Adrenal gland (tissue), 12 donors: ENCODE data around the gene DLL3. TPM values are rescaled to one million over a fixed set of nuclear protein-coding genes. Genes with fewer than 3 reads are reported as not detected.

Experiments used
- DNase-seq, 7 donors: peaks; one replicate each; pipeline ENCODE4 v3.0.0-alpha.2; 2019 to 2020
- H3K27ac ChIP-seq, 5 donors: fragments of 200-600 bp; sonication (generic) in 4 of 5; 1 replicate in 3 of 5; 2 replicates in 2 of 5; pipeline versions ENCODE4 v1.5.1 to v1.8.0; 2016 to 2020; ENCODE audit warnings: mild to moderate bottlenecking in 1 of 5
- H3K27me3 ChIP-seq: fragments of 200-600 bp; 2 replicates; pipeline ENCODE4 v1.8.0; 2021
- H3K36me3 ChIP-seq, 2 donors: fragments of 200-600 bp; replicated peaks in 1 of 2; 1 replicate in 1 of 2; 2 replicates in 1 of 2; pipeline versions ENCODE4 v1.5.1 to v1.8.0; 2018 to 2022
- H3K4me1 ChIP-seq, 2 donors: fragments of 200-600 bp; replicated peaks in 1 of 2; 1 replicate in 1 of 2; 2 replicates in 1 of 2; pipeline versions ENCODE4 v1.5.1 to v1.8.0; 2018 to 2021
- H3K4me3 ChIP-seq, 4 donors: fragments of 200-600 bp; sonication (generic) in 3 of 4; one replicate each; pipeline ENCODE4 v1.5.1; 2016 to 2018
- H3K9me3 ChIP-seq, 3 donors: fragments of 200-600 bp; sonication (generic) in 1 of 3; replicated peaks in 1 of 3; 1 replicate in 2 of 3; 2 replicates in 1 of 3; pipeline versions ENCODE4 v1.5.1 to v1.8.0; 2016 to 2021
- CTCF ChIP-seq, 6 experiments: fragments of 450-650 bp in 4 of 6; fragments of 200-600 bp in 2 of 6; sonication (generic) in 1 of 6; IDR thresholded peaks; 1 replicate in 5 of 6; 2 replicates in 1 of 6; pipeline versions ENCODE4 v1.5.1 to v1.8.0; 2016 to 2021; ENCODE audit warnings: antibody characterized with exemption in 6 of 6, mild to moderate bottlenecking in 2 of 6, moderate library complexity in 1 of 6
- POLR2A ChIP-seq, 2 donors: fragments of 450-650 bp; IDR thresholded peaks; one replicate each; pipeline ENCODE4 v1.6.1; 2017; ENCODE audit warnings: antibody characterized with exemption in 2 of 2, mild to moderate bottlenecking in 2 of 2, moderate library complexity in 1 of 2
- WGBS, 4 donors: extraction: QIAGEN DNeasy Blood & Tissue Kit in 2 of 4; methylation state at CpG; one replicate each; pipeline versions ENCODE4 v1.1.5 to v1.1.7; 2013 to 2017; 5-methylcytosine and 5-hydroxymethylcytosine counted together
- intact Hi-C, 2 donors: fragments of 100-400 bp; cut with DNase I; formaldehyde crosslinking; loops; one replicate each; pipeline versions ENCODE4 v1.14.1 to v1.15.0; 2022 to 2023
- polyA plus RNA-seq, 3 donors: library from polyadenylated mRNA; stranded (reverse); fragments of 200-250 nt in 2 of 3; fragments of 350-450 nt in 1 of 3; fragmentation: Illumina TruSeq in 1 of 3; extraction: RNeasy Lipid Tissue Mini Kit (QIAGEN cat#74804) in 1 of 3; gene quantifications; one replicate each; pipeline ENCODE4 v1.2.3, GENCODE V29; 2013 to 2014
- total RNA-seq, 9 donors: library from RNA; depleted of rRNA in 4 of 9; stranded (reverse); fragments of >200 nt in 4 of 9; fragments of 120-200 nt in 1 of 9; fragmentation: NEBNext Ultra II Directional in 1 of 9; extraction: Animal tissue kit (Norgen Biotek cat#: 25700) in 1 of 9; gene quantifications; one replicate each; pipeline versions ENCODE4 v1.1.0 to v1.2.4, GENCODE V29; 2013 to 2023
- donor health status: healthy with polysubstance abuse.
- donor health status: Bipolar disorder and iron deficiency.
- donor health status: DM: yes; HTN: yes; CAD: no.
- donor health status: DM: no; HTN: no; CAD: no.
- donor health status: DM: no; HTN: no; CAD: no.
- donor health status: DM: yes; HTN: yes; CAD: no.

DLL3 gene
- total and polyA plus RNA-seq, 12 donors, result 0.10 to 0.17 TPM; not detected in 10

- Histone ChIP-seq H3K36me3 (no peaks in the 10 kb centered on the region), H3K4me3 (peak overlapping the region in 1 of 4 donors; percentile 78), H3K4me1 (peaks cover 10 to 24% of the 10 kb centered on the region in 2 donors), H3K27me3 (no peaks in the 10 kb centered on the region), H3K9me3 (no peaks in the 10 kb centered on the region), H3K27ac (peak overlapping the region in 2 of 5 donors; percentile 96 to 100)
- DNase-seq, result no peak
- TF ChIP-seq POLR2A (IDR thresholded peaks at IDR 0.05), result no peak
- peak in 1 of 6 experiments; percentile 11 for TF ChIP-seq CTCF (IDR thresholded peaks at IDR 0.05)
- intact Hi-C loops, result no loop called here
- WGBS, 4 donors, result 4 to 6% (median 5%) methylated on average over 10 of the region's 10 CpGs
Measured at GRCh38 chr19:39540333-39540673, 41.6 kb downstream of the DLL3 start.

GRCh38 chr19:39542206-39542605, 43.5 kb downstream of the DLL3 start:
- TF ChIP-seq CTCF (IDR thresholded peaks at IDR 0.05) (no peak), POLR2A (IDR thresholded peaks at IDR 0.05) (no peak)
- 52 to 69% (median 60%) methylated on average over 2 of the region's 2 CpGs for WGBS, 4 donors
- intact Hi-C loops, result no loop called here
- H3K4me1 ChIP-seq, result peaks cover 10 to 23% of the 10 kb centered on the region in 2 donors
- no peak overlapping the region for H3K27ac ChIP-seq
- H3K27me3 ChIP-seq, result no peaks in the 10 kb centered on the region
- H3K9me3 ChIP-seq, result no peaks in the 10 kb centered on the region
- DNase-seq, result no peak
- no peaks in the 10 kb centered on the region for H3K36me3 ChIP-seq
- no peak overlapping the region for H3K4me3 ChIP-seq

- Histone ChIP-seq H3K4me1 (peaks cover 6 to 11% of the 10 kb centered on the region in 2 donors), H3K27me3 (no peaks in the 10 kb centered on the region), H3K9me3 (no peaks in the 10 kb centered on the region), H3K4me3 (no peak overlapping the region), H3K27ac (no peak overlapping the region), H3K36me3 (no peaks in the 10 kb centered on the region)
- intact Hi-C loops, result no loop called here
- DNase-seq, result no peak
- TF ChIP-seq POLR2A (IDR thresholded peaks at IDR 0.05) (no peak), CTCF (IDR thresholded peaks at IDR 0.05) (no peak)
- 67 to 91% (median 86%) methylated on average over 3 of the region's 3 CpGs for WGBS, 4 donors
Measured at GRCh38 chr19:39543477-39543857, 44.7 kb downstream of the DLL3 start.

- Histone ChIP-seq H3K27me3 (no peaks in the 10 kb centered on the region), H3K36me3 (no peaks in the 10 kb centered on the region), H3K27ac (no peak overlapping the region), H3K4me3 (no peak overlapping the region), H3K9me3 (no peaks in the 10 kb centered on the region), H3K4me1 (peaks cover 0 to 4% of the 10 kb centered on the region in 2 donors)
- no peak for DNase-seq
- 67 to 77% (median 71%) methylated on average over 7 of the region's 7 CpGs for WGBS, 4 donors
- intact Hi-C loops, result no loop called here
- no peak for TF ChIP-seq CTCF (IDR thresholded peaks at IDR 0.05)
- TF ChIP-seq POLR2A (IDR thresholded peaks at IDR 0.05), result no peak
Measured at GRCh38 chr19:39544226-39544903, 45.6 kb downstream of the DLL3 start.
